Smooth muscle cell of the coronary artery (primary cell): ENCODE data around the gene CUEDC2. TPM values are rescaled to one million over a fixed set of nuclear protein-coding genes. Genes with fewer than 3 reads are reported as not detected.

ENCODE experiments used
- total RNA-seq: library from RNA; depleted of rRNA; stranded (reverse); fragments of >200 nt; gene quantifications from 2 replicates; pipeline ENCODE4 v1.2.3, GENCODE V29; 2014; ENCODE audit warnings: low replicate concordance

Gene CUEDC2, protein sequence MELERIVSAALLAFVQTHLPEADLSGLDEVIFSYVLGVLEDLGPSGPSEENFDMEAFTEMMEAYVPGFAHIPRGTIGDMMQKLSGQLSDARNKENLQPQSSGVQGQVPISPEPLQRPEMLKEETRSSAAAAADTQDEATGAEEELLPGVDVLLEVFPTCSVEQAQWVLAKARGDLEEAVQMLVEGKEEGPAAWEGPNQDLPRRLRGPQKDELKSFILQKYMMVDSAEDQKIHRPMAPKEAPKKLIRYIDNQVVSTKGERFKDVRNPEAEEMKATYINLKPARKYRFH
- 24.8 and 50.2 TPM in 2 replicates for total RNA-seq

DNA sequence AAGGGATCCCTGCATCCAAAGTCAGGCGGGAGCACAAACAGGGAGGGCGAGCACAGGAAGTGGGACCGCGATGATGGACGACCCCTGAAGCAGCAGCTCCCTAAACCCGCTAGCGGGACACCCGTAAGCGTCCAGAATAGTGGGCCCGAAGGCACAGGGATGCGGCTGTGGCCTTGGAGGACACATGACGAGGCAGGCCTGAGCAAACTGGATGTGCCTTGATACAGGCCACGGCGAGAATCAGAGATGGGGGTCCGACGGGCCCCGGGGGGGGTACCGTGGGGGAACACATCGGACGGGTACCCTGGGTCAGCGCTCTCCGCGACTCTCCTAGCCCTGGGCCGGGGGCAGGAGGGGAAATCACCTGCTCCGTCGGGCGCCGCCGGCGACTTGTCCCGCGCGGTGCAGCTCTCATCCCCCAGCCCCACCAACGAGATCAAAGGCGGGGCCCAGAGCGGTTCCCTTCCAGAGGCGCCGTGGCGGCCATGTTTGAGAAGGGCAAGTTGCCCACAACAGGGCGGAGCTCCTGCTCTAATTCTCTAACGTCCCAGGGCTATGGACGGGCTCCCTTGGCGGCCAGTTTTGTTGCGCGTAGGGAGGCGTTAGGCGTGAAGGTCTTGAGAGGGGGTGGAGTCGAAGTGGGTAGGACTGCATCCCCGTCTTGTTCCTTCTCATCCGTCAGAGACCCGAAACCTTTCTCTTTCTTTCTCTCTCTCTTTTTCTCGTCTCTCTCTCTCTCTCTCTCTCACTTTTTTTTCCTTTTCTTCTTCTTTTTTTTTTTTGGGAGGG lies at the start of gene CUEDC2:
Gene CUEDC2 (minus strand): TSS at position 413 of the 789 bp plus-strand sequence. CDS start 7,386 bp downstream, outside the sequence.

DNA sequence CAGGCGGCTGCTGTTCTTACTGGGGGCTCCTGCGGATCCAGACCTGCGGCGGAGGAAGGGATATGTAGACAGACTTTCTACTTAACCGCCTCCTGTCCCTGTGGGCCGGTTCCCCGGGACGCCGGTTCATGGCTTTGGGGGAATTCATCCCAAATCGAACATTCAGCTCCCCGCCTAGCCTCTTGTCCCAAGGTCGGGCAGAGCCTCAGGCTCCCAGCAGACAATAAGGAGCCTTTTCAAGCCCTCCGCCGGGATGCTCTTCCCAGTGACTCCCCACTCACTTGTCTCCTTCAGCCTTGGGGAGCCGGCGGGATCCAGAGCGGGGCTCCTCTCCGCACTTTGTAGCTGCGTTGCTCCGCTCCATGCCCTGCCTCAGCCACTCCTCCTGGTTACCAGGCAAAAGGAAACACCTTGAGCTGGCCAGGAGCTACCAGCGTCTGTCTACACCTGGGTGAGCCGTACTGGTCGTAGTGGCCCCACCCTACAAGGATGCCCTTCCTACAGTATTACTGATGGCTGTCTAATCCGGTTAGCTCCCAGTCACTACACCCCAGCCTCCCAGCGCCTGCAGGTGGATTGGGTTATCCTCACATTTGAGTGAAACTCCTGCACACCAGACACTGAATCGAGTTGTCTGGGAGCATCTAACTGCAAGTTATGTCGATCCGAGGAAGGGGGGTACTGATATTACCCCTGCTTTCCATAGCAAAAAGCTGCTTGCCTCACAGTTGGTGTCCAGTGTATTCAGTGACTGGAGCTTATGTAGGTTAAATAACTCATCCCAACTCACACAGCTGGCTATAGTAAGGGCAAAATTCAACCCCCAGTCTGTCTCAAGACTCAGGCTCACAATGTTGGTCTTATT lies 19.0 kb upstream of the CUEDC2 start, which contains the start of gene C10orf95:
Gene C10orf95 (minus strand): TSS at position 439 of the 865 bp plus-strand sequence. CDS start 450 bp downstream, outside the sequence.

DNA sequence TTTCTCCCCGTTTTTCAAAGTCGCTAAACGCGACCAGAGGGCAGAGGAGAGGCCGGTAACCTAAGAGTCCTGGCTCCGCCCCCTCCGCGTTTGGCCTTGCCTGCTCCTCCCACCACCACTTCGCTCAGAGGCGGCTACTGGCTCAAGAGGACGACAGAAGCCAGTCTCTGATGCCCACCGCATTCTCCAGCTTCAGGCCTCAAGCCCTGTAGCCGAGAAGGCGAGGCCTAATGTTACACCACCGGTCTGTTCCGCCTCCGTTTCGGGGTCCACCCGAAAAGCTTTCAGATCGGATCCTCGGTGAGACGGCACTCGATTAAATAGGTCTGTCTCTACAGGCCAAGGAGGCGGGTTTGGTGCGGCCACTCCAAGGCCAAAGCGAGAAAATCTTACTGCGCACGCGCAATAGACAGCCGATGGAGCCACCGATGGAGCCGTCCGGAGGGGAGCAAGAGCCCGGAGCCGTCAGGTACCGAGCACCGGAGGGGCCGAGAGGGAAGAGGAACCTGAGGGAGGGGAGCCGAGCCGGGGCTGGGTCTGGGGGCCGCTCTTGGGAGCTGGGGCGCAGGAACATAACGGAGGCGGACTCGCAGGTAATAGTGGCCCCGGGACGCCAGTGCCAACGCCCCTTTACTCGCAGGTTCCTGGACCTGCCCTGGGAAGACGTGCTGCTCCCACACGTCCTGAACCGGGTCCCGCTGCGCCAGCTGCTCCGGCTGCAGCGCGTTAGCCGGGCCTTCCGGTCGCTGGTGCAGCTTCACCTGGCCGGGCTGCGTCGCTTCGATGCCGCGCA lies 11.5 kb downstream of the CUEDC2 start, which contains the start of gene FBXL15:
Gene FBXL15 (plus strand): TSS at position 123 of the 793 bp plus-strand sequence. CDS start 294 bp downstream, at position 417.

DNA sequence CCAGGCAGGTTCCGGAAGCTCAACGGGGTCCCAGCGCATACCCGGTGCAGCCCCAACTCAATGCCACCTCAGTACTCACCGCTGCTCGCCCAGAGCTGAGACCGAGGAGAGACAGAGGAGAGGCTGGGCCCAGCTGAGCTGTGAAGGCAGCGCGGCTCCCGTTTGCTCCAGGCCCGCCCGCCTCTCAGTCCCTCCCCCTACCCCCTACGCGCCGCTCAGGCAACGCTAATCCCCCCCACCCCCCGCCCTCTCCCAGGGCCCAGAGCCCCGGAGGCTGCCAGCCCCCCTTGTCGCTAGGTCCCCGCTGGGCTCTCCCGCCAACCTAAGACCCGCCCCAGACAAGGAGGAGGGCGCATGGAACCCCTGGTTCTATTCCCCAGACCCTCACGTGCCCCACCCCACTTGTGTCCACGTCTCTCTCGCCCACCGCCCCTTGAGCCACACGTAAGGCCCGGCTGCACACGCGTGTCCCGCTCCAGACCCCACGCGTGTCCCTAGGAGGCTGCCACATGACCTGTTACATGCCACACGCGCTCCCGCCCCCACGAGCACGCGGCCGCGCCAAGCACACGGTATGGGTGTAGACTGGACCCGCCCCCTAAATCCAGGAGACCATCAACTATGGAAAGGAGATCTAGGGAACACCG lies 13.6 kb downstream of the CUEDC2 start, which contains the start of gene PSD:
Gene PSD (minus strand): TSS at position 164 of the 647 bp plus-strand sequence. CDS start 1,747 bp downstream, outside the sequence.

DNA sequence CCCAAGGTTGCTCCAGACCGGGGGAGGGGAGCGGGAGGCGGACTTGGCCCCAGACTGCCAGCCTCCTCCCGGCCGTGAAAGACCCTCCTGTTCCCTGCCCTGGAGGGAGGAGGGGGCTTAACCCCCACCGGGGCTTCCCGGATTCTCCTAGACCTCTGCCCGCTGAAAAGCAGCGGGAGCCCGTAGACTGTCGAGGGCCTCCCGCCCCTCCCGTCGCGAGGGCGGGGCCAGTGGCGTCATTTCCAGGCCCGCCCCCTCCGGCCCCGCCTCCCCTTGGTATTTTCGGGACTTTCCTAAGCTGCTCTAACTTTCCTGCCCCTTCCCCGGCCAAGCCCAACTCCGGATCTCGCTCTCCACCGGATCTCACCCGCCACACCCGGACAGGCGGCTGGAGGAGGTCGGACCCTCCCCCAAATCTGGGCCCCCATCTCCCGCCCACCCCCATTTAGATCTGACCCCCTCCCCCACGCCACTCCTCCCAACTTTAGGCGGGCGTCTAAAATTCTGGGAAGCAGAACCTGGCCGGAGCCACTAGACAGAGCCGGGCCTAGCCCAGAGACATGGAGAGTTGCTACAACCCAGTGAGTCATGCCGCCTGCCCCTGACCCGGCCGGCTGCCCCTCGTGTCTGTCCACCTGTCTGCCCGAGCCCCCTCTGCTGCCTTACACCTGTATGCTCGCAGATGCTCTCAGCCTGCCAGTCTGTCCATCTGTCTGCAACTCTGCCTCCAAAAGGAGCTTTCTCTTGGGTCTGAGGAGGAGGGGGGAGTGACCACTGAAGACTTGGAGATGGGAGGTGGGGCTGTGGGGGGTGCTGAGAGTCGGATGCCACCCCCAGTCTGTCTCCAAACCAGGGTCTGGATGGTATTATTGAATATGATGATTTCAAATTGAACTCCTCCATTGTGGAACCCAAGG lies 36.7 kb downstream of the CUEDC2 start, which contains the start of gene NFKB2:
Gene NFKB2 (plus strand): TSS at position 306 of the 917 bp plus-strand sequence. CDS start 255 bp downstream, at position 561.

Other genes starting within 250 kb of the CUEDC2 start
- 0.15 and 1.5 TPM in 2 replicates for gene ELOVL3, start 206.3 kb downstream of the CUEDC2 start, total RNA-seq
- gene PITX3, start 191.1 kb downstream of the CUEDC2 start, total RNA-seq = 0.38 TPM in 1 of 2 replicates, not detected in the other
- gene GBF1, start 187.0 kb downstream of the CUEDC2 start, total RNA-seq = 14.7 and 24.4 TPM in 2 replicates
- gene NFKB2, start 36.9 kb downstream of the CUEDC2 start, total RNA-seq = 11.8 and 17.1 TPM in 2 replicates
- 0.45 and 4.8 TPM in 2 replicates for gene PSD, start 13.8 kb downstream of the CUEDC2 start, total RNA-seq
- 4.1 and 9.0 TPM in 2 replicates for gene FBXL15, start 11.7 kb downstream of the CUEDC2 start, total RNA-seq
- not detected in 2 replicates for gene C10orf95, start 19.0 kb upstream of the CUEDC2 start, total RNA-seq
- gene ACTR1A, start 70.1 kb upstream of the CUEDC2 start, total RNA-seq = 73.4 and 142 TPM in 2 replicates
- gene SUFU, start 71.4 kb upstream of the CUEDC2 start, total RNA-seq = 1.3 and 3.0 TPM in 2 replicates
- gene TRIM8, start 211.9 kb upstream of the CUEDC2 start, total RNA-seq = 38.3 and 93.6 TPM in 2 replicates